Measurements from ENCODE around the gene RIN2. TPM values are rescaled to one million over a fixed set of nuclear protein-coding genes. Genes with fewer than 3 reads are reported as not detected.

RIN2 gene
- total and polyA plus RNA-seq, 2 experiments from 2014 or later = 0.08 to 1.4 TPM

DNA sequence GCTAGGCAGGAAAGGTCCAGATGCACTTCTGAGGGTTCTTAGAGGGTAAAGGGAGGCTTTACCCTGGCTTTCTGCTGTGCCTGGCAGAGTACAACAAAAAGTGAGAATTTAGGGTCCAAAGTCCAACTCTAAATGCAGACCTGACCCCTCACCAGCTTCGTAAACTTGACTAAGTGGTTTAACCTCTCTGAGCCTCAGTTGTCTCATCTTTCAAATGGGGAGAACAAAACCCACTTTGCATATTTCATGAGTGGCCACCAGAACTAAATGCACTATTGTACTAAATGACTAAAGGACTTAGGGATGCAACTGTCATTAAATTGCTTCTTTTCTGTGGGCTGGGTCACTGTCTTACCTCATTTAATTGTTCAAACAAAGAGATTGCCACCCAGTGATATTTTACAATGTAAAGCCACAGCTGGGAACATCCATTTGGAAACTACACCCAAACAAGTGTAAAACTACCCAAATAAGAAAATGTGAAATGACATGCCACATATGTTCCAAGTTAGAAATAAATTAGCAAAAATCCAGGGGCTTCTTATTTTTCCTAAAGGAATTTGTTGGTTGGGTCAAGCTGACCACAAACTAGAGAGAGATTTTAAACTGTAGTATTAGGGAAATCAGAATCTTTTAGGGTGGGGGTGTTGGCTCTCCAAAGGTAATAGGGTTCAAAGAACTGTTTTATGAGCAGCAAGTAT lies 48.3 kb upstream of the RIN2 start (continued):
- TF ChIP-seq, protein P1, sequence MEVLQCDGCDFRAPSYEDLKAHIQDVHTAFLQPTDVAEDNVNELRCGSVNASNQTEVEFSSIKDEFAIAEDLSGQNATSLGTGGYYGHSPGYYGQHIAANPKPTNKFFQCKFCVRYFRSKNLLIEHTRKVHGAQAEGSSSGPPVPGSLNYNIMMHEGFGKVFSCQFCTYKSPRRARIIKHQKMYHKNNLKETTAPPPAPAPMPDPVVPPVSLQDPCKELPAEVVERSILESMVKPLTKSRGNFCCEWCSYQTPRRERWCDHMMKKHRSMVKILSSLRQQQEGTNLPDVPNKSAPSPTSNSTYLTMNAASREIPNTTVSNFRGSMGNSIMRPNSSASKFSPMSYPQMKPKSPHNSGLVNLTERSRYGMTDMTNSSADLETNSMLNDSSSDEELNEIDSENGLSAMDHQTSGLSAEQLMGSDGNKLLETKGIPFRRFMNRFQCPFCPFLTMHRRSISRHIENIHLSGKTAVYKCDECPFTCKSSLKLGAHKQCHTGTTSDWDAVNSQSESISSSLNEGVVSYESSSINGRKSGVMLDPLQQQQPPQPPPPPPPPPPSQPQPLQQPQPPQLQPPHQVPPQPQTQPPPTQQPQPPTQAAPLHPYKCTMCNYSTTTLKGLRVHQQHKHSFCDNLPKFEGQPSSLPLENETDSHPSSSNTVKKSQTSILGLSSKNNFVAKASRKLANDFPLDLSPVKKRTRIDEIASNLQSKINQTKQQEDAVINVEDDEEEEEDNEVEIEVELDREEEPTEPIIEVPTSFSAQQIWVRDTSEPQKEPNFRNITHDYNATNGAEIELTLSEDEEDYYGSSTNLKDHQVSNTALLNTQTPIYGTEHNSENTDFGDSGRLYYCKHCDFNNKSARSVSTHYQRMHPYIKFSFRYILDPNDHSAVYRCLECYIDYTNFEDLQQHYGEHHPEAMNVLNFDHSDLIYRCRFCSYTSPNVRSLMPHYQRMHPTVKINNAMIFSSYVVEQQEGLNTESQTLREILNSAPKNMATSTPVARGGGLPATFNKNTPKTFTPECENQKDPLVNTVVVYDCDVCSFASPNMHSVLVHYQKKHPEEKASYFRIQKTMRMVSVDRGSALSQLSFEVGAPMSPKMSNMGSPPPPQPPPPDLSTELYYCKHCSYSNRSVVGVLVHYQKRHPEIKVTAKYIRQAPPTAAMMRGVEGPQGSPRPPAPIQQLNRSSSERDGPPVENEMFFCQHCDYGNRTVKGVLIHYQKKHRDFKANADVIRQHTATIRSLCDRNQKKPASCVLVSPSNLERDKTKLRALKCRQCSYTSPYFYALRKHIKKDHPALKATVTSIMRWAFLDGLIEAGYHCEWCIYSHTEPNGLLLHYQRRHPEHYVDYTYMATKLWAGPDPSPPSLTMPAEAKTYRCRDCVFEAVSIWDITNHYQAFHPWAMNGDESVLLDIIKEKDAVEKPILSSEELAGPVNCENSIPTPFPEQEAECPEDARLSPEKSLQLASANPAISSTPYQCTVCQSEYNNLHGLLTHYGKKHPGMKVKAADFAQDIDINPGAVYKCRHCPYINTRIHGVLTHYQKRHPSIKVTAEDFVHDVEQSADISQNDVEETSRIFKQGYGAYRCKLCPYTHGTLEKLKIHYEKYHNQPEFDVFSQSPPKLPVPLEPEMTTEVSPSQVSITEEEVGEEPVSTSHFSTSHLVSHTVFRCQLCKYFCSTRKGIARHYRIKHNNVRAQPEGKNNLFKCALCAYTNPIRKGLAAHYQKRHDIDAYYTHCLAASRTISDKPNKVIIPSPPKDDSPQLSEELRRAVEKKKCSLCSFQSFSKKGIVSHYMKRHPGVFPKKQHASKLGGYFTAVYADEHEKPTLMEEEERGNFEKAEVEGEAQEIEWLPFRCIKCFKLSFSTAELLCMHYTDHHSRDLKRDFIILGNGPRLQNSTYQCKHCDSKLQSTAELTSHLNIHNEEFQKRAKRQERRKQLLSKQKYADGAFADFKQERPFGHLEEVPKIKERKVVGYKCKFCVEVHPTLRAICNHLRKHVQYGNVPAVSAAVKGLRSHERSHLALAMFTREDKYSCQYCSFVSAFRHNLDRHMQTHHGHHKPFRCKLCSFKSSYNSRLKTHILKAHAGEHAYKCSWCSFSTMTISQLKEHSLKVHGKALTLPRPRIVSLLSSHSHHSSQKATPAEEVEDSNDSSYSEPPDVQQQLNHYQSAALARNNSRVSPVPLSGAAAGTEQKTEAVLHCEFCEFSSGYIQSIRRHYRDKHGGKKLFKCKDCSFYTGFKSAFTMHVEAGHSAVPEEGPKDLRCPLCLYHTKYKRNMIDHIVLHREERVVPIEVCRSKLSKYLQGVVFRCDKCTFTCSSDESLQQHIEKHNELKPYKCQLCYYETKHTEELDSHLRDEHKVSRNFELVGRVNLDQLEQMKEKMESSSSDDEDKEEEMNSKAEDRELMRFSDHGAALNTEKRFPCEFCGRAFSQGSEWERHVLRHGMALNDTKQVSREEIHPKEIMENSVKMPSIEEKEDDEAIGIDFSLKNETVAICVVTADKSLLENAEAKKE (CRISPR knock-in tag; IDR thresholded peaks at IDR 0.05) = no peak
- no peak for TF ChIP-seq STAT1 (IDR thresholded peaks at IDR 0.05; ENCODE audit: unreplicated experiment)
- TF ChIP-seq NANOG (IDR thresholded peaks at IDR 0.05; ENCODE audit: borderline replicate concordance) = no peak
- TF ChIP-seq, protein P2, sequence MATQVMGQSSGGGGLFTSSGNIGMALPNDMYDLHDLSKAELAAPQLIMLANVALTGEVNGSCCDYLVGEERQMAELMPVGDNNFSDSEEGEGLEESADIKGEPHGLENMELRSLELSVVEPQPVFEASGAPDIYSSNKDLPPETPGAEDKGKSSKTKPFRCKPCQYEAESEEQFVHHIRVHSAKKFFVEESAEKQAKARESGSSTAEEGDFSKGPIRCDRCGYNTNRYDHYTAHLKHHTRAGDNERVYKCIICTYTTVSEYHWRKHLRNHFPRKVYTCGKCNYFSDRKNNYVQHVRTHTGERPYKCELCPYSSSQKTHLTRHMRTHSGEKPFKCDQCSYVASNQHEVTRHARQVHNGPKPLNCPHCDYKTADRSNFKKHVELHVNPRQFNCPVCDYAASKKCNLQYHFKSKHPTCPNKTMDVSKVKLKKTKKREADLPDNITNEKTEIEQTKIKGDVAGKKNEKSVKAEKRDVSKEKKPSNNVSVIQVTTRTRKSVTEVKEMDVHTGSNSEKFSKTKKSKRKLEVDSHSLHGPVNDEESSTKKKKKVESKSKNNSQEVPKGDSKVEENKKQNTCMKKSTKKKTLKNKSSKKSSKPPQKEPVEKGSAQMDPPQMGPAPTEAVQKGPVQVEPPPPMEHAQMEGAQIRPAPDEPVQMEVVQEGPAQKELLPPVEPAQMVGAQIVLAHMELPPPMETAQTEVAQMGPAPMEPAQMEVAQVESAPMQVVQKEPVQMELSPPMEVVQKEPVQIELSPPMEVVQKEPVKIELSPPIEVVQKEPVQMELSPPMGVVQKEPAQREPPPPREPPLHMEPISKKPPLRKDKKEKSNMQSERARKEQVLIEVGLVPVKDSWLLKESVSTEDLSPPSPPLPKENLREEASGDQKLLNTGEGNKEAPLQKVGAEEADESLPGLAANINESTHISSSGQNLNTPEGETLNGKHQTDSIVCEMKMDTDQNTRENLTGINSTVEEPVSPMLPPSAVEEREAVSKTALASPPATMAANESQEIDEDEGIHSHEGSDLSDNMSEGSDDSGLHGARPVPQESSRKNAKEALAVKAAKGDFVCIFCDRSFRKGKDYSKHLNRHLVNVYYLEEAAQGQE (IDR thresholded peaks at IDR 0.05; ENCODE audit: unreplicated experiment) = no peak
- TF ChIP-seq ZNF331 (CRISPR knock-in tag; IDR thresholded peaks at IDR 0.05; ENCODE audit: low read depth) = no peak
- TF ChIP-seq JUNB (IDR thresholded peaks at IDR 0.05; ENCODE audit: unreplicated experiment) = no peak

All from GM23338 (cell line).